Measurements from ENCODE around the gene ATP1B1.

DNA sequence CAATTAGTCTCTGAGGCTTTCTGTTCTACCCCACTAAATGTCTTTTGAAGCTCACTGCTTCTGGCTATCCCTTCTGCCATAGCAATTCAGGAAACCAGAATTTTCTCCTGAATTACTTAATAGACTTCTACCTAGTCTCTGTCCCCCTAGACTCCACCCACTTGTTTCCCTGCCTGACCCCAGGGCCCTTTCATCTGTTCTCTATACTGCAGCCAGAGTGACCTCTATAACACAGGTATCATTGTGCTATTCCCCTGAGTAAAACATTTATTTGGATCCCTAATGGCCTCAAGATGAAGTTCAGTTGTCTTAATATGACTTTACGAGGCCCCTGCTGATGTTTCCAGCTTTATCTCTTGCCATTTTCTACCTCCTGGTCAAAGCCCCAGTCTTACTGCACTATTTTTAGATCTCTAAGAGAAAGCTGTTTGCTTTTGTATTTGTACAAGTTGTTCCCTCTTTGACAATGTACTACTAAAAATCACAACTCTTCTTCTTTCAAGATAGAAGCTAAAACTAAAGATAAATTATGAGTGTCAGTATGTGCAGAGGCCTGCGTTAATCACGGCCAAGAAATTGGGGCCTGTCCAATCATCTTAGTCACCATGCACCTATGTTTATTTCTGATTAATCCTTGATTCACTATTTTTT is 54.5 kb downstream of the ATP1B1 start:
- TF ChIP-seq, protein P1, sequence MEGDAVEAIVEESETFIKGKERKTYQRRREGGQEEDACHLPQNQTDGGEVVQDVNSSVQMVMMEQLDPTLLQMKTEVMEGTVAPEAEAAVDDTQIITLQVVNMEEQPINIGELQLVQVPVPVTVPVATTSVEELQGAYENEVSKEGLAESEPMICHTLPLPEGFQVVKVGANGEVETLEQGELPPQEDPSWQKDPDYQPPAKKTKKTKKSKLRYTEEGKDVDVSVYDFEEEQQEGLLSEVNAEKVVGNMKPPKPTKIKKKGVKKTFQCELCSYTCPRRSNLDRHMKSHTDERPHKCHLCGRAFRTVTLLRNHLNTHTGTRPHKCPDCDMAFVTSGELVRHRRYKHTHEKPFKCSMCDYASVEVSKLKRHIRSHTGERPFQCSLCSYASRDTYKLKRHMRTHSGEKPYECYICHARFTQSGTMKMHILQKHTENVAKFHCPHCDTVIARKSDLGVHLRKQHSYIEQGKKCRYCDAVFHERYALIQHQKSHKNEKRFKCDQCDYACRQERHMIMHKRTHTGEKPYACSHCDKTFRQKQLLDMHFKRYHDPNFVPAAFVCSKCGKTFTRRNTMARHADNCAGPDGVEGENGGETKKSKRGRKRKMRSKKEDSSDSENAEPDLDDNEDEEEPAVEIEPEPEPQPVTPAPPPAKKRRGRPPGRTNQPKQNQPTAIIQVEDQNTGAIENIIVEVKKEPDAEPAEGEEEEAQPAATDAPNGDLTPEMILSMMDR (IDR thresholded peaks at IDR 0.05): no peak
- TF ChIP-seq EP300 (IDR thresholded peaks at IDR 0.05): no peak
